ENCODE measurements around the gene MPV17L2.

Gene MPV17L2

DNA sequence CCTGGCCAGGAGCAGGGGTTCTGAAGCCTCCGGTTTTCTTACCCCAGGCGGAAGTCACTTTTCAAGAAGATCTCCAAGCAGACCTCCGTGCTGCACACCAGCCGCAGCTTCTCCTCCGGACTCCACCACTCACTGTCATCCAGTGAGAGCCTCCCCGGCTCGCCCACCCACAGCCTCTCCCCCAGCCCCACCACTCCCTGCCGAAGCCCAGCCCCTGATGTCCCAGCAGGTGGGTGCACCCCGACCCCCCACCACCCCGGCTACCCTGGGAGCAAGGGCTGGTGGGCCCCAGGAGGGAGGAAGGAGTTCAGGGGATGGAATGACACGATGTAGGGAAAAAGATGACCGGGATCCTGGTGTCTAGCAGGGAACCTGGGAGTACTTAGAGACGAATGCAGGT is 45.6 kb upstream of the MPV17L2 start:
- Histone ChIP-seq H3K4me2 (ENCODE audit: low read length) (no peak overlapping the region), H3K9ac (ENCODE audit: low read length) (no peak overlapping the region), H3K56ac (ENCODE audit: low read length) (no peak overlapping the region), H3K4me1 (ENCODE audit: control insufficient read depth, low read depth, low read length) (no peaks in the 10 kb centered on the region), H3K18ac (ENCODE audit: low read length) (no peak overlapping the region), H2BK15ac (replicated peaks; ENCODE audit: low read depth) (no peak overlapping the region), H2AK5ac (ENCODE audit: low read length) (no peak overlapping the region), H3K4me3 (ENCODE audit: low read length) (no peak overlapping the region), H4K8ac (ENCODE audit: low read depth, low read length) (no peak overlapping the region), H3K27ac (ENCODE audit: low read depth, low read length) (no peak overlapping the region), H2BK5ac (ENCODE audit: low read length) (no peak overlapping the region), H3K36me3 (ENCODE audit: control insufficient read depth, insufficient read depth, low read length) (no peaks in the 10 kb centered on the region), H3K23ac (ENCODE audit: low read length) (no peak overlapping the region), H3K79me2 (ENCODE audit: control insufficient read depth, insufficient read depth, low read length) (no peaks in the 10 kb centered on the region), H3K4ac (ENCODE audit: low read depth, low read length) (no peak overlapping the region), H2BK120ac (ENCODE audit: low read depth, low read length) (no peak overlapping the region), H4K5ac (ENCODE audit: low read length) (no peak overlapping the region), H3K27me3 (ENCODE audit: insufficient read depth, low read length, poor library complexity) (no peaks in the 10 kb centered on the region), H3K79me1 (ENCODE audit: low read length) (no peaks in the 10 kb centered on the region)
- WGBS (ENCODE audit: extremely low coverage, insufficient coverage, low lambda C conversion rate): no CpG with 5 or more reads among the region's 13 CpGs
- DNase-seq: no peak

DNA sequence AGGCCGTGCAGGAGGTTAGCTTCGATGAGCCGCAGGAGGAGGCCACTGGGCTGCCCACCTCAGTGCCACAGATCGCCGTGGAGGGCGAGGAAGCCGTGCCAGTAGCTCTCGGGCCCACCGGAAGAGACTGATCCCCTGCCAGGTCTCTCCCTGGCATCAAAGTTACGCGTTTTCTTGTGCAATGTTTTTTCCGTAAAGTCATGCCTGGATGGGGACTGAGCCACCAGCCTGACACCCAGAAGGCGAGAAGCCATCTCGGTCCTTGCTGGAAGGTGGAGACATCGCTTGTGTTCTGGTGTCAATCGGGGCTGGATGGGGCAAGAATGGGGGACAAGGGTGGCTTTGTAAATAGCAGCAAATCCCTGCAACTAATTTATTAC is 43.4 kb upstream of the MPV17L2 start:
- no peak overlapping the region for H4K8ac ChIP-seq (ENCODE audit: low read depth, low read length)
- no peak overlapping the region for H3K4me2 ChIP-seq (ENCODE audit: low read length)
- H2AK5ac ChIP-seq (ENCODE audit: low read length): no peak overlapping the region
- no peak overlapping the region for H2BK120ac ChIP-seq (ENCODE audit: low read depth, low read length)
- H3K18ac ChIP-seq (ENCODE audit: low read length): no peak overlapping the region
- WGBS (ENCODE audit: extremely low coverage, insufficient coverage, low lambda C conversion rate): no CpG with 5 or more reads among the region's 16 CpGs
- no peaks in the 10 kb centered on the region for H3K27me3 ChIP-seq (ENCODE audit: insufficient read depth, low read length, poor library complexity)
- no peak overlapping the region for H3K4me3 ChIP-seq (ENCODE audit: low read length)
- H2BK15ac ChIP-seq (replicated peaks; ENCODE audit: low read depth): no peak overlapping the region
- H3K4me1 ChIP-seq (ENCODE audit: control insufficient read depth, low read depth, low read length): no peaks in the 10 kb centered on the region
- no peaks in the 10 kb centered on the region for H3K36me3 ChIP-seq (ENCODE audit: control insufficient read depth, insufficient read depth, low read length)
- H3K23ac ChIP-seq (ENCODE audit: low read length): no peak overlapping the region
- H3K9ac ChIP-seq (ENCODE audit: low read length): no peak overlapping the region
- no peak overlapping the region for H4K5ac ChIP-seq (ENCODE audit: low read length)
- H3K79me2 ChIP-seq (ENCODE audit: control insufficient read depth, insufficient read depth, low read length): peaks cover 2% of the 10 kb centered on the region
- H3K79me1 ChIP-seq (ENCODE audit: low read length): peaks cover 3% of the 10 kb centered on the region
- no peak overlapping the region for H3K4ac ChIP-seq (ENCODE audit: low read depth, low read length)
- H3K27ac ChIP-seq (ENCODE audit: low read depth, low read length): no peak overlapping the region
- H2BK5ac ChIP-seq (ENCODE audit: low read length): no peak overlapping the region
- DNase-seq: no peak
- no peak overlapping the region for H3K56ac ChIP-seq (ENCODE audit: low read length)

DNA sequence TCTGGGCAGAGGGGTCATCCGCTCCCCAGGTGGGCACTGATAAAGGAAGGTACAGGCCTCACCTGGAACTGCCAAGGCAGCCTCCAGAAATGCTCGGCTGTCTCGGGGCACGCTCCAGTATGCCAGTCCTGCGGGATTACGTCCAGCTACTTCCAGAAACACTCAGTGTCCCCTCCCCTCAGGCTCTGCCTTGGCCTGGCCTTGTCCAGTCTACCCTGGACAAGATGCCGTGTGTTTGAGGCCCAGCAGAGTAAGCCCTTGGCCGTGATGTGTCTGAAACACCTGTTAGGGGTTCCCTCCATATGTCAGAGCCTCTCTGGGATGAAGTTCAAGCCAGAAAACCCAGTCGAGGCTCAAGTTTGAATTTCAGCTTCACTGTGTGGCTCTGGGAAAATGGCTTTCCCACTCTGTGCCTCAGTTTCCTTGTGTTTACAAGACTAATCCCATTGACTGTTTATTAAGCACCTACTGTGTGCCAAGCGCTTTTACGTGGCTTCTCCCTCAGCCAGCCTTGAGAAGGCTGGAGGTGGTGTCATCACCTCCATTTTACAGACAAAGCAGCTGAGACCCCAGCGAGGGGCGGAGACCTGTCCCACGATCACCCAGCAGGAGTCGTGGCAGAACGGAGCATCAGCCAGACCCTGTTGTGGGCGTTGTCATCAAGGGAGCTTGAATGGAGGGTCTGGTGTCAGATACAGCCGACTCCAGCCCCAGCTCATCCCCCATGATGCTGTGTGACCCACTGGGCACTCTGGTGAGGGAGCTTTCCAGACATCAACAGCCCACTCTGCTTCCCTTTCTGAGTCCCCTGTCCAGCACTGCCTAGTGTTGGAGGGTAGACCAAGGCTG is 42.0 kb upstream of the MPV17L2 start:
- WGBS (ENCODE audit: extremely low coverage, insufficient coverage, low lambda C conversion rate): no CpG with 5 or more reads among the region's 18 CpGs
- no peak overlapping the region for H4K8ac ChIP-seq (ENCODE audit: low read depth, low read length)

DNA sequence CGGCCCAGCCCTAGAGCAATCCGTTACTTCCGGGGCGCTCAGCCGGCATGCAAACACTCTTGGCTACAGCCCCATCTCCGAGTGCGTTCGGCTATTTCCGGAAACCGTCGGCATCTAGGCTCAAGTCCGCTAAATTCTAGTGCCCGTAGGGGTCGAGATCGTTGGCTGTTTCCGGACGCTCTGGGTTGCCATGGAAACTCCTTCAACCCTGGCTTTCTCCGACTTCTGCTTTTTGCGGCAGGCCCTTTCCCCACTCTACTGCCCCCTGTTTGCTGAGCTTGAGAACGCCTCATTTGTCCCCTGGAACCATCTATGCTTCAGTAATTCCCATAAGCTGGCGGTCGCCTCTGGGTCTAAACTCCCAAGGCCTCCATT is 40.6 kb upstream of the MPV17L2 start:
- Histone ChIP-seq H3K9ac (ENCODE audit: low read length) (peak overlapping the region; percentile 100), H3K79me2 (ENCODE audit: control insufficient read depth, insufficient read depth, low read length) (peaks cover 2% of the 10 kb centered on the region), H3K56ac (ENCODE audit: low read length) (peak overlapping the region; percentile 99), H2AK5ac (ENCODE audit: low read length) (no peak overlapping the region), H2BK5ac (ENCODE audit: low read length) (peak overlapping the region; percentile 94), H3K4ac (ENCODE audit: low read depth, low read length) (no peak overlapping the region), H3K4me2 (ENCODE audit: low read length) (peak overlapping the region; percentile 98), H3K23ac (ENCODE audit: low read length) (no peak overlapping the region), H3K18ac (ENCODE audit: low read length) (peak overlapping the region; percentile 86), H2BK120ac (ENCODE audit: low read depth, low read length) (no peak overlapping the region), H3K36me3 (ENCODE audit: control insufficient read depth, insufficient read depth, low read length) (no peaks in the 10 kb centered on the region), H3K79me1 (ENCODE audit: low read length) (peaks cover 7% of the 10 kb centered on the region), H3K27me3 (ENCODE audit: insufficient read depth, low read length, poor library complexity) (no peaks in the 10 kb centered on the region), H4K5ac (ENCODE audit: low read length) (no peak overlapping the region), H3K4me1 (ENCODE audit: control insufficient read depth, low read depth, low read length) (no peaks in the 10 kb centered on the region), H2BK15ac (replicated peaks; ENCODE audit: low read depth) (no peak overlapping the region), H3K27ac (ENCODE audit: low read depth, low read length) (peak overlapping the region; percentile 98), H4K8ac (ENCODE audit: low read depth, low read length) (peak overlapping the region; percentile 78), H3K4me3 (ENCODE audit: low read length) (peak overlapping the region; percentile 69)
- peak; percentile 99 for DNase-seq
- WGBS (ENCODE audit: extremely low coverage, insufficient coverage, low lambda C conversion rate): no CpG with 5 or more reads among the region's 22 CpGs

More for the DNA sequence above, 42.0 kb upstream of the MPV17L2 start:
- Histone ChIP-seq H3K9ac (ENCODE audit: low read length) (peak overlapping the region; percentile 53), H3K27ac (ENCODE audit: low read depth, low read length) (no peak overlapping the region), H2BK5ac (ENCODE audit: low read length) (no peak overlapping the region), H3K27me3 (ENCODE audit: insufficient read depth, low read length, poor library complexity) (no peaks in the 10 kb centered on the region), H3K18ac (ENCODE audit: low read length) (no peak overlapping the region), H3K4me2 (ENCODE audit: low read length) (no peak overlapping the region), H3K79me1 (ENCODE audit: low read length) (peaks cover 7% of the 10 kb centered on the region), H3K79me2 (ENCODE audit: control insufficient read depth, insufficient read depth, low read length) (peaks cover 2% of the 10 kb centered on the region), H2BK120ac (ENCODE audit: low read depth, low read length) (no peak overlapping the region), H4K5ac (ENCODE audit: low read length) (no peak overlapping the region), H3K23ac (ENCODE audit: low read length) (no peak overlapping the region), H2BK15ac (replicated peaks; ENCODE audit: low read depth) (no peak overlapping the region), H3K4ac (ENCODE audit: low read depth, low read length) (no peak overlapping the region), H3K56ac (ENCODE audit: low read length) (peak overlapping the region; percentile 70), H2AK5ac (ENCODE audit: low read length) (no peak overlapping the region), H3K4me1 (ENCODE audit: control insufficient read depth, low read depth, low read length) (no peaks in the 10 kb centered on the region), H3K4me3 (ENCODE audit: low read length) (no peak overlapping the region), H3K36me3 (ENCODE audit: control insufficient read depth, insufficient read depth, low read length) (no peaks in the 10 kb centered on the region)
- DNase-seq: no peak

DNA sequence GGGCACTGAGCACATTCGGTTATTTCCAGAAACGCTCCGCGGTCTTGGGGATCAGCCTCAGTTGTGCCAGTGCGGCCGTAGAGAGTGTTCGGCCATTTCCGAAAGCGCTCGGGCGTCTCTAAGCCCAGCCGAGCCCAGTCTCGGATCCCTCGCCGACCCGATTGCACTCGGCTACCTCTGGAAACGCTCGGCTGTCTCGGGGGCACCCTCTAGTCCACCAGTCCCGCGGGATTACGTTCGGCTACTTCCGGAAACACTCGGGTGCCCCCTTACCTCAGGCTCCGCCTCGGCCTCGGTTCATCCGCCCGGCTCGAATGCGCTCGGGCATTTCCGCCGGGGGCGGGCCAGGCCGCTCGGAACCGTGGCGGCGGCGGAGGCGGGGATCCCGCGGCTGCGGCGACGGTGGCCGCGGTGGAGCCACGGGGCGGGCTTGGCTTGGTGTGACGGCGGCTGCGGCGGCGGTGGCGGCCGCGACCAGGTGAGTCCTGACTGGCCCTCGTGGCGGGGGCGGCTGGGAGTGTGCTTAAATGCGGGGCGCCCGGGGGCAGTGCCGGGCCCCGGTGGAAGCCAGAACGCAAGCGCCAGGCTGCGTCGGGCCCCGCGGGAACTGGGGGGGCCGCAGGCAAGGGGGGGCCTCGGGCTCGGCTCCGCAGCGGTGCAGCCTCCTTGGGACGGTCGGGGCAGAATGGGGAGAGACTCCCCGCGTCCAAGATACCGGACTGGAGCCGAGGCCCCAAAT is 40.0 kb upstream of the MPV17L2 start, which contains the start of gene PIK3R2:
Gene PIK3R2 (plus strand): TSS at position 347 of the 739 bp plus-strand sequence. CDS start 2,717 bp downstream, outside the sequence.
- Histone ChIP-seq H3K4me2 (ENCODE audit: low read length) (peak within 1 kb of the TSS; percentile 98), H3K23ac (ENCODE audit: low read length) (peak within 1 kb of the TSS; percentile 66), H2BK120ac (ENCODE audit: low read depth, low read length) (no peak within 1 kb of the TSS), H3K27ac (ENCODE audit: low read depth, low read length) (peak within 1 kb of the TSS; percentile 98), H3K9ac (ENCODE audit: low read length) (peak within 1 kb of the TSS; percentile 100), H3K4me1 (ENCODE audit: control insufficient read depth, low read depth, low read length) (no peaks in the 10 kb centered on the region), H3K79me1 (ENCODE audit: low read length) (peaks cover 7% of the 10 kb centered on the region), H2BK5ac (ENCODE audit: low read length) (peak within 1 kb of the TSS; percentile 94), H3K4ac (ENCODE audit: low read depth, low read length) (peak within 1 kb of the TSS; percentile 79), H3K18ac (ENCODE audit: low read length) (peak within 1 kb of the TSS; percentile 86), H2AK5ac (ENCODE audit: low read length) (no peak within 1 kb of the TSS), H4K8ac (ENCODE audit: low read depth, low read length) (peak within 1 kb of the TSS; percentile 95), H3K56ac (ENCODE audit: low read length) (peak within 1 kb of the TSS; percentile 99), H3K4me3 (ENCODE audit: low read length) (peak within 1 kb of the TSS; percentile 70), H4K5ac (ENCODE audit: low read length) (no peak within 1 kb of the TSS), H3K79me2 (ENCODE audit: control insufficient read depth, insufficient read depth, low read length) (peaks cover 2% of the 10 kb centered on the region), H2BK15ac (replicated peaks; ENCODE audit: low read depth) (no peak within 1 kb of the TSS), H3K36me3 (ENCODE audit: control insufficient read depth, insufficient read depth, low read length) (no peaks in the 10 kb centered on the region), H3K27me3 (ENCODE audit: insufficient read depth, low read length, poor library complexity) (no peaks in the 10 kb centered on the region)
- peak; percentile 99 for DNase-seq
- WGBS (ENCODE audit: extremely low coverage, insufficient coverage, low lambda C conversion rate): no CpG with 5 or more reads among the region's 86 CpGs

All from mesendoderm (in vitro differentiated cells).